Measurements from ENCODE around the gene ZNF467.

Gene ZNF467

GRCh38 chr7:149785402-149785801 is 12.0 kb upstream of the ZNF467 start:
- no peak for DNase-seq

- DNase-seq, result no peak
Measured at GRCh38 chr7:149784251-149784608, 10.8 kb upstream of the ZNF467 start.

GRCh38 chr7:149783386-149784250 is 10.2 kb upstream of the ZNF467 start:
- no peak for DNase-seq

GRCh38 chr7:149782682-149783345 is 9.4 kb upstream of the ZNF467 start:
- DNase-seq, result no peak

- DNase-seq, result no peak
Measured at GRCh38 chr7:149781921-149782320, 8.5 kb upstream of the ZNF467 start.

- no peak for DNase-seq
Measured at GRCh38 chr7:149780636-149781419, 7.4 kb upstream of the ZNF467 start.

GRCh38 chr7:149780056-149780455 is 6.7 kb upstream of the ZNF467 start:
- DNase-seq, result no peak

- DNase-seq, result no peak
Measured at GRCh38 chr7:149779502-149779805, 6.1 kb upstream of the ZNF467 start.

- DNase-seq, result no peak
Measured at GRCh38 chr7:149778696-149779501, 5.5 kb upstream of the ZNF467 start.

GRCh38 chr7:149778327-149778637 is 4.9 kb upstream of the ZNF467 start:
- DNase-seq, result no peak

GRCh38 chr7:149777551-149778326 is 4.4 kb upstream of the ZNF467 start:
- DNase-seq, result no peak

GRCh38 chr7:149776848-149777407 is 3.5 kb upstream of the ZNF467 start:
- no peak for DNase-seq

- DNase-seq, result no peak
Measured at GRCh38 chr7:149776289-149776688, 2.9 kb upstream of the ZNF467 start.

- DNase-seq, result no peak
Measured at GRCh38 chr7:149775176-149775556, 1.8 kb upstream of the ZNF467 start.

- no peak for DNase-seq
Measured at GRCh38 chr7:149774237-149775175, 1.1 kb upstream of the ZNF467 start.

GRCh38 chr7:149772956-149773434 is 393 bp downstream of the ZNF467 start:
- no peak for DNase-seq

GRCh38 chr7:149772241-149772955 is 990 bp downstream of the ZNF467 start:
- DNase-seq, result no peak

- DNase-seq, result peak; percentile 89
Measured at GRCh38 chr7:149771720-149772240, 1.6 kb downstream of the ZNF467 start.

GRCh38 chr7:149770728-149771636 is 2.4 kb downstream of the ZNF467 start:
- DNase-seq, result no peak

All from activated CD4-positive, alpha-beta T cell treated with anti-CD3 and anti-CD28 coated beads, Interleukin-2, Interleukin-6, amounts not matched to agents 100 ng/mL and 50 ng/mL, durations not matched to agents 16 hours and 8 hours (primary cell).